HepG2 (cell line): Measurements from ENCODE around the gene KLF6. TPM values are rescaled to one million over a fixed set of nuclear protein-coding genes. Genes with fewer than 3 reads are reported as not detected.
A peak's percentile ranks its signal among the peaks of the same experiment; 100 is the strongest.

Source experiments
- ARID3A ChIP-seq: IDR thresholded peaks from 2 replicates; pipeline ENCODE4 v1.6.1; 2012; ENCODE audit warnings: low read depth, low read length, improper control_type of control experiment
- DNMT3B ChIP-seq: conservative IDR thresholded peaks from 2 replicates; pipeline ENCODE4 v1.6.1; 2016; ENCODE audit warnings: missing biosample characterization, control low read depth
- MEIS2 ChIP-seq: sonication (generic); formaldehyde crosslinking; IDR thresholded peaks from 2 replicates; pipeline ENCODE4 v1.9.0; 2021; ENCODE audit warnings: mild to moderate bottlenecking, missing genetic modification reagents
- NCOR1 ChIP-seq: fragments of 200-600 bp; sonication (generic); IDR thresholded peaks from 2 replicates; pipeline ENCODE4 v1.7.0; 2017; ENCODE audit warnings: antibody characterized with exemption, low read length, borderline replicate concordance
- PPARG ChIP-seq: conservative IDR thresholded peaks from 2 replicates; pipeline ENCODE4 v1.6.1; 2016; ENCODE audit warnings: missing biosample characterization, missing genetic modification reagents
- RXRB ChIP-seq: IDR thresholded peaks from 2 replicates; pipeline ENCODE4 v1.6.1; 2016; ENCODE audit warnings: borderline replicate concordance, missing genetic modification reagents, missing compliant biosample characterization
- XRCC5 ChIP-seq: fragments of 200-400 bp; formaldehyde crosslinking; optimal IDR thresholded peaks from 2 replicates; pipeline ENCODE3; 2017; ENCODE audit warnings: mild to moderate bottlenecking, low read length
- ZBTB43 ChIP-seq: sonication (generic); formaldehyde crosslinking; conservative IDR thresholded peaks from 2 replicates; pipeline ENCODE4 v1.4.0; 2020; ENCODE audit warnings: missing genetic modification reagents
- ZNF724P ChIP-seq: sonication (generic); formaldehyde crosslinking; IDR thresholded peaks from 2 replicates; pipeline ENCODE4 v1.8.0; 2022; ENCODE audit warnings: missing genetic modification reagents, borderline replicate concordance
- ZNF891 ChIP-seq: sonication (generic); formaldehyde crosslinking; IDR thresholded peaks from 2 replicates; pipeline ENCODE4 v1.5.0; 2020; ENCODE audit warnings: mild to moderate bottlenecking, missing genetic modification reagents
- ZSCAN30 ChIP-seq: sonication (generic); formaldehyde crosslinking; IDR thresholded peaks from 2 replicates; pipeline ENCODE4 v1.5.0; 2020; ENCODE audit warnings: mild to moderate bottlenecking, missing genetic modification reagents
- polyA plus RNA-seq, 8 experiments: library from polyadenylated mRNA; depleted of rRNA in 3 of 8; stranded (reverse) in 7 of 8; unstranded in 1 of 8; fragments of >200 nt; fragmentation: Illumina TruSeq in 4 of 8; extraction: Trizol in 4 of 8; gene quantifications; 2 replicates each; pipeline versions ENCODE4 v1.2.1 to v1.2.3, GENCODE V29; 2011 to 2016; ENCODE audit warnings: low read depth in 4 of 8, missing spikeins in 1 of 8, mixed read lengths in 1 of 8; ENCODE audit not compliant: insufficient read depth in 1 of 8
- total RNA-seq, 5 experiments: library from RNA; depleted of rRNA; stranded (reverse); fragments of >200 nt; fragmentation: Illumina TruSeq; extraction: Trizol; gene quantifications; 2 replicates each; pipeline ENCODE4 v1.2.3, GENCODE V29; 2016; ENCODE audit warnings: low read depth in 1 of 5
- TF ChIP-seq, protein P1 (sequence below): sonication (generic); formaldehyde crosslinking; IDR thresholded peaks from 2 replicates; pipeline ENCODE4 v1.4.0; 2020; ENCODE audit warnings: mild to moderate bottlenecking, missing genetic modification reagents
- TF ChIP-seq, protein P2 (sequence below): sonication (generic); formaldehyde crosslinking; IDR thresholded peaks from 2 replicates; pipeline ENCODE4 v1.4.0; 2020; ENCODE audit warnings: mild to moderate bottlenecking, missing genetic modification reagents, borderline replicate concordance
- TF ChIP-seq, protein P3 (sequence below): sonication (generic); formaldehyde crosslinking; IDR thresholded peaks from 2 replicates; pipeline ENCODE4 v1.4.0; 2020; ENCODE audit warnings: mild to moderate bottlenecking, missing genetic modification reagents, borderline replicate concordance
- TF ChIP-seq, protein P4 (sequence below): sonication (generic); formaldehyde crosslinking; IDR thresholded peaks from 2 replicates; pipeline ENCODE4 v1.8.0; 2022; ENCODE audit warnings: missing genetic modification reagents, mild to moderate bottlenecking, borderline replicate concordance

KLF6 gene
- total and polyA plus RNA-seq, 2 of the 13 experiments (the other 11 are each of a cell fraction or from before 2014, with no cell fraction given) = 27.0 to 71.9 TPM

DNA sequence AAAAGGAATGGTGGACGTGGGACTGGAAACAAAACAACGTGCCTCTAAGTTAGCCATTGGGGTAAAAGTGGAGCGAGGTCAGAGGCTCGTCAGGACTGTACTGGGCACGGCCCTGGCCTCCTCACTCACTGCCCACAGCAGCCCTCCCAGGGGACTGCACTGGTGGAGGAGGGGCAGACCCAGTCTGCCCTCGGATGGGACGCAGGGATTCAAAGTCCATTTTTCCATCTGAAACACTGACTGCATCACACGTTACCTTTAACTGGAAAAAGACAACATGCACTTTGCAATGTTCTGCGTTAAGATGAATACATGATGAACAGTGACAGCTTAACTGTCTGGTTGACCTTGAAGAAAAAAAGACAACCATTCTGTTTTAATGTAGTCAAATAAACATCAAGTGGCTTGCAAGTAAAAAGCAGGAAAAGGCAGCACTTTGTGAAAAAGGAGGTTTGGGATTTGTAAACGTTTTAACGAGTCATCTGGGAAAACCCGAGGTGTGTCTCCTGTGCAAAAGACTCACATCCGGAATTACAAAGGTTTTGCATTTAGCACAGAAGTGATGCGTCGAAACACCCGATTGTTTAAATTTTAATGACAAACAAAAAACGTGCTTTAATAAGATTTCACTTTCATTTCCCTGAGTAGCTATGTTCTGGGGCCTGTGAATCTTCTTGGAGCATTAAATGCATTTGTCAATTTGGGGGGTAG, 18.8 kb downstream of the KLF6 start (continued):
- TF ChIP-seq XRCC5 (peak; percentile 58), DNMT3B (no peak), ZNF891 (CRISPR knock-in tag) (no peak), PPARG (CRISPR knock-in tag) (peak; percentile 33; the same call in 1 of the 2 replicates), MEIS2 (CRISPR knock-in tag) (peak; percentile 66; the same call in 1 of the 2 replicates), ZSCAN30 (CRISPR knock-in tag) (no peak), NCOR1 (peak; percentile 61; the same call in 1 of the 2 replicates), ZBTB43 (CRISPR knock-in tag) (peak; percentile 91; the same call in 1 of the 2 replicates), ARID3A (peak; percentile 13; the same call in 1 of the 2 replicates), ZNF724P (CRISPR knock-in tag) (no peak), RXRB (peak; percentile 78)
- TF ChIP-seq, protein P1, sequence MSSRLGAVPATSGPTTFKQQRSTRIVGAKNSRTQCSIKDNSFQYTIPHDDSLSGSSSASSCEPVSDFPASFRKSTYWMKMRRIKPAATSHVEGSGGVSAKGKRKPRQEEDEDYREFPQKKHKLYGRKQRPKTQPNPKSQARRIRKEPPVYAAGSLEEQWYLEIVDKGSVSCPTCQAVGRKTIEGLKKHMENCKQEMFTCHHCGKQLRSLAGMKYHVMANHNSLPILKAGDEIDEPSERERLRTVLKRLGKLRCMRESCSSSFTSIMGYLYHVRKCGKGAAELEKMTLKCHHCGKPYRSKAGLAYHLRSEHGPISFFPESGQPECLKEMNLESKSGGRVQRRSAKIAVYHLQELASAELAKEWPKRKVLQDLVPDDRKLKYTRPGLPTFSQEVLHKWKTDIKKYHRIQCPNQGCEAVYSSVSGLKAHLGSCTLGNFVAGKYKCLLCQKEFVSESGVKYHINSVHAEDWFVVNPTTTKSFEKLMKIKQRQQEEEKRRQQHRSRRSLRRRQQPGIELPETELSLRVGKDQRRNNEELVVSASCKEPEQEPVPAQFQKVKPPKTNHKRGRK = no peak
- TF ChIP-seq, protein P2, sequence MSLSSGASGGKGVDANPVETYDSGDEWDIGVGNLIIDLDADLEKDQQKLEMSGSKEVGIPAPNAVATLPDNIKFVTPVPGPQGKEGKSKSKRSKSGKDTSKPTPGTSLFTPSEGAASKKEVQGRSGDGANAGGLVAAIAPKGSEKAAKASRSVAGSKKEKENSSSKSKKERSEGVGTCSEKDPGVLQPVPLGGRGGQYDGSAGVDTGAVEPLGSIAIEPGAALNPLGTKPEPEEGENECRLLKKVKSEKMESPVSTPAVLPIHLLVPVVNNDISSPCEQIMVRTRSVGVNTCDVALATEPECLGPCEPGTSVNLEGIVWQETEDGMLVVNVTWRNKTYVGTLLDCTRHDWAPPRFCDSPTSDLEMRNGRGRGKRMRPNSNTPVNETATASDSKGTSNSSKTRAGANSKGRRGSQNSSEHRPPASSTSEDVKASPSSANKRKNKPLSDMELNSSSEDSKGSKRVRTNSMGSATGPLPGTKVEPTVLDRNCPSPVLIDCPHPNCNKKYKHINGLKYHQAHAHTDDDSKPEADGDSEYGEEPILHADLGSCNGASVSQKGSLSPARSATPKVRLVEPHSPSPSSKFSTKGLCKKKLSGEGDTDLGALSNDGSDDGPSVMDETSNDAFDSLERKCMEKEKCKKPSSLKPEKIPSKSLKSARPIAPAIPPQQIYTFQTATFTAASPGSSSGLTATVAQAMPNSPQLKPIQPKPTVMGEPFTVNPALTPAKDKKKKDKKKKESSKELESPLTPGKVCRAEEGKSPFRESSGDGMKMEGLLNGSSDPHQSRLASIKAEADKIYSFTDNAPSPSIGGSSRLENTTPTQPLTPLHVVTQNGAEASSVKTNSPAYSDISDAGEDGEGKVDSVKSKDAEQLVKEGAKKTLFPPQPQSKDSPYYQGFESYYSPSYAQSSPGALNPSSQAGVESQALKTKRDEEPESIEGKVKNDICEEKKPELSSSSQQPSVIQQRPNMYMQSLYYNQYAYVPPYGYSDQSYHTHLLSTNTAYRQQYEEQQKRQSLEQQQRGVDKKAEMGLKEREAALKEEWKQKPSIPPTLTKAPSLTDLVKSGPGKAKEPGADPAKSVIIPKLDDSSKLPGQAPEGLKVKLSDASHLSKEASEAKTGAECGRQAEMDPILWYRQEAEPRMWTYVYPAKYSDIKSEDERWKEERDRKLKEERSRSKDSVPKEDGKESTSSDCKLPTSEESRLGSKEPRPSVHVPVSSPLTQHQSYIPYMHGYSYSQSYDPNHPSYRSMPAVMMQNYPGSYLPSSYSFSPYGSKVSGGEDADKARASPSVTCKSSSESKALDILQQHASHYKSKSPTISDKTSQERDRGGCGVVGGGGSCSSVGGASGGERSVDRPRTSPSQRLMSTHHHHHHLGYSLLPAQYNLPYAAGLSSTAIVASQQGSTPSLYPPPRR = peak; percentile 83; the same call in 1 of the 2 replicates
- TF ChIP-seq, protein P3, sequence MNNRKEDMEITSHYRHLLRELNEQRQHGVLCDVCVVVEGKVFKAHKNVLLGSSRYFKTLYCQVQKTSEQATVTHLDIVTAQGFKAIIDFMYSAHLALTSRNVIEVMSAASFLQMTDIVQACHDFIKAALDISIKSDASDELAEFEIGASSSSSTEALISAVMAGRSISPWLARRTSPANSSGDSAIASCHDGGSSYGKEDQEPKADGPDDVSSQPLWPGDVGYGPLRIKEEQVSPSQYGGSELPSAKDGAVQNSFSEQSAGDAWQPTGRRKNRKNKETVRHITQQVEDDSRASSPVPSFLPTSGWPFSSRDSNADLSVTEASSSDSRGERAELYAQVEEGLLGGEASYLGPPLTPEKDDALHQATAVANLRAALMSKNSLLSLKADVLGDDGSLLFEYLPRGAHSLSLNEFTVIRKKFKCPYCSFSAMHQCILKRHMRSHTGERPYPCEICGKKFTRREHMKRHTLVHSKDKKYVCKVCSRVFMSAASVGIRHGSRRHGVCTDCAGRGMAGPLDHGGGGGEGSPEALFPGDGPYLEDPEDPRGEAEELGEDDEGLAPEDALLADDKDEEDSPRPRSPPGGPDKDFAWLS (CRISPR knock-in tag) = no peak
- TF ChIP-seq, protein P4, sequence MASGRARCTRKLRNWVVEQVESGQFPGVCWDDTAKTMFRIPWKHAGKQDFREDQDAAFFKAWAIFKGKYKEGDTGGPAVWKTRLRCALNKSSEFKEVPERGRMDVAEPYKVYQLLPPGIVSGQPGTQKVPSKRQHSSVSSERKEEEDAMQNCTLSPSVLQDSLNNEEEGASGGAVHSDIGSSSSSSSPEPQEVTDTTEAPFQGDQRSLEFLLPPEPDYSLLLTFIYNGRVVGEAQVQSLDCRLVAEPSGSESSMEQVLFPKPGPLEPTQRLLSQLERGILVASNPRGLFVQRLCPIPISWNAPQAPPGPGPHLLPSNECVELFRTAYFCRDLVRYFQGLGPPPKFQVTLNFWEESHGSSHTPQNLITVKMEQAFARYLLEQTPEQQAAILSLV = no peak
